ENCODE measurements around the gene EFCAB8.

The EFCAB8 gene

DNA sequence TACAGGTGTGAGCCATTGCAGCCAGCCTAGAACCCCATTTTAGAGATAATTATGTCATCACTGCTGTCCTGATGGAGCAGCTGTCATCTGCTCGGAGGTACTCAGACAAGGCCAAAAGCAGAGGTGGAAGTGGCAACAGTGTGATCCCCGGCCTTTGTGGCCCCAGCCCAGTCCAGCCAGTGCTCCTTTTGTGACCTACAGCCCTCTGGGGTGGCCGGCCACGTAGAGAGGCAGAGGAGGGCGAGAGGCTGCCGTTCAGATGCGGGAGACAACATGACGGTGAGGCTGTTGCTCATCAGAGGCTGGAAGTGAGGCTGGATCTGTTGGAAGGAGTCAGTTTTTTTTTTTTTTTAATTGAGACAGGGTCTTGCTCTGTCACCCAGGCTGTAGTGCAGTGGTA, 32.8 kb downstream of the EFCAB8 start:
- H3K9me3 ChIP-seq (ENCODE audit: control insufficient read depth, insufficient read depth, low read length): no peaks in the 10 kb centered on the region
- H3K79me2 ChIP-seq (ENCODE audit: control insufficient read depth, low read length): no peaks in the 10 kb centered on the region
- H3K36me3 ChIP-seq (ENCODE audit: control insufficient read depth, low read length): no peaks in the 10 kb centered on the region
- no peaks in the 10 kb centered on the region for H3K4me1 ChIP-seq (ENCODE audit: control insufficient read depth, low read length)
- no peaks in the 10 kb centered on the region for H4K20me1 ChIP-seq (ENCODE audit: control insufficient read depth, insufficient read depth, low read depth, low read length)
- H3F3A ChIP-seq (ENCODE audit: control insufficient read depth, insufficient read depth): no peaks in the 10 kb centered on the region
- no peaks in the 10 kb centered on the region for H3K27me3 ChIP-seq (ENCODE audit: control insufficient read depth, low read length)
- H3K4me2 ChIP-seq (ENCODE audit: low read length): no peak overlapping the region
- TF ChIP-seq, protein P1, sequence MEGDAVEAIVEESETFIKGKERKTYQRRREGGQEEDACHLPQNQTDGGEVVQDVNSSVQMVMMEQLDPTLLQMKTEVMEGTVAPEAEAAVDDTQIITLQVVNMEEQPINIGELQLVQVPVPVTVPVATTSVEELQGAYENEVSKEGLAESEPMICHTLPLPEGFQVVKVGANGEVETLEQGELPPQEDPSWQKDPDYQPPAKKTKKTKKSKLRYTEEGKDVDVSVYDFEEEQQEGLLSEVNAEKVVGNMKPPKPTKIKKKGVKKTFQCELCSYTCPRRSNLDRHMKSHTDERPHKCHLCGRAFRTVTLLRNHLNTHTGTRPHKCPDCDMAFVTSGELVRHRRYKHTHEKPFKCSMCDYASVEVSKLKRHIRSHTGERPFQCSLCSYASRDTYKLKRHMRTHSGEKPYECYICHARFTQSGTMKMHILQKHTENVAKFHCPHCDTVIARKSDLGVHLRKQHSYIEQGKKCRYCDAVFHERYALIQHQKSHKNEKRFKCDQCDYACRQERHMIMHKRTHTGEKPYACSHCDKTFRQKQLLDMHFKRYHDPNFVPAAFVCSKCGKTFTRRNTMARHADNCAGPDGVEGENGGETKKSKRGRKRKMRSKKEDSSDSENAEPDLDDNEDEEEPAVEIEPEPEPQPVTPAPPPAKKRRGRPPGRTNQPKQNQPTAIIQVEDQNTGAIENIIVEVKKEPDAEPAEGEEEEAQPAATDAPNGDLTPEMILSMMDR (IDR thresholded peaks at IDR 0.05; ENCODE audit: low read depth, low read length, poor library complexity, severe bottlenecking): no peak
- no peak for TF ChIP-seq EZH2phosphoT487 (IDR thresholded peaks at IDR 0.05; ENCODE audit: borderline replicate concordance, low read length)
- no peak overlapping the region for H3K27ac ChIP-seq (ENCODE audit: low read depth, low read length)
- no peaks in the 10 kb centered on the region for H3K9me2 ChIP-seq (replicated peaks; ENCODE audit: control insufficient read depth, low read length)
- H3K4me3 ChIP-seq (ENCODE audit: low read length): no peak overlapping the region

DNA sequence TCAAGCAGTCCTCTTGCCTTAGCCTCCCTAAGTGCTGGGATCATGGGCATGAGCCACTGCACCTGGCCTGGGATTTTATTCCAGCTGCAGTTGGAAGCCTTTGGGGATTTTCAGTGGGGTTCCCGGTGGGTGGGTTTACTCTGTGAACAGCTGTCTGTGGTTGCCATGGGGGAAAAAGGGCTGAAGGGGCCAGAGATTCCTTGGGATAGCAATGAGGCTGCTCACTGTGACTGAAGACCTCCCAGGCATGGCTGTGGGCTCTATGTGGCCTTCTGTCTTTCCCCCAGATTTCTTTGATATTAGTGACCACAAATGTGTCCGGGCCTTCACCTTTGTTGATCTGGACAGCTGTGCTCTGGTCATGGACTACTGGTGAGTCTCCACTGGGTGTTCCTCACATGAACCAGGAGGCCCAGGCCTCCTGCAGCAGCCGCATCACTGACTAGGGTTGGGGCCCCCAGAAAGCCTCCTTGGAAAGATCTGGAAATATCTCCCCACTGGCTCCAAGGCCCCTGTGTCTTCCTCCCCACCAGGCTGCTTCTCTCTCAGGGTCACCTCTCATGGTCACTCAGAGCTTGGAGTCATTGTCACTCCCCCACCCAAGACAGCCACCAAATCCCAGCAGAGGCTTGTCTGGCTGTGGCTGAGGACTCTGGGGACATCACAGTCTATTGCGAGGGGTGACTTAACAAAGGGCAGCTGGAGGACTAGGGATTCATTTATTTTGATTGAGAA, 33.4 kb downstream of the EFCAB8 start:
- H3K36me3 ChIP-seq (ENCODE audit: control insufficient read depth, low read length): no peaks in the 10 kb centered on the region
- no peaks in the 10 kb centered on the region for H3F3A ChIP-seq (ENCODE audit: control insufficient read depth, insufficient read depth)
- H3K4me2 ChIP-seq (ENCODE audit: low read length): no peak overlapping the region
- no peaks in the 10 kb centered on the region for H3K27me3 ChIP-seq (ENCODE audit: control insufficient read depth, low read length)
- no peaks in the 10 kb centered on the region for H3K9me2 ChIP-seq (replicated peaks; ENCODE audit: control insufficient read depth, low read length)
- TF ChIP-seq EZH2phosphoT487 (IDR thresholded peaks at IDR 0.05; ENCODE audit: borderline replicate concordance, low read length): no peak
- TF ChIP-seq, protein P1 (IDR thresholded peaks at IDR 0.05; ENCODE audit: low read depth, low read length, poor library complexity, severe bottlenecking): no peak
- no peaks in the 10 kb centered on the region for H3K9me3 ChIP-seq (ENCODE audit: control insufficient read depth, insufficient read depth, low read length)
- no peaks in the 10 kb centered on the region for H3K79me2 ChIP-seq (ENCODE audit: control insufficient read depth, low read length)
- no peaks in the 10 kb centered on the region for H4K20me1 ChIP-seq (ENCODE audit: control insufficient read depth, insufficient read depth, low read depth, low read length)
- H3K4me3 ChIP-seq (ENCODE audit: low read length): no peak overlapping the region
- no peaks in the 10 kb centered on the region for H3K4me1 ChIP-seq (ENCODE audit: control insufficient read depth, low read length)
- no peak overlapping the region for H3K27ac ChIP-seq (ENCODE audit: low read depth, low read length)

DNA sequence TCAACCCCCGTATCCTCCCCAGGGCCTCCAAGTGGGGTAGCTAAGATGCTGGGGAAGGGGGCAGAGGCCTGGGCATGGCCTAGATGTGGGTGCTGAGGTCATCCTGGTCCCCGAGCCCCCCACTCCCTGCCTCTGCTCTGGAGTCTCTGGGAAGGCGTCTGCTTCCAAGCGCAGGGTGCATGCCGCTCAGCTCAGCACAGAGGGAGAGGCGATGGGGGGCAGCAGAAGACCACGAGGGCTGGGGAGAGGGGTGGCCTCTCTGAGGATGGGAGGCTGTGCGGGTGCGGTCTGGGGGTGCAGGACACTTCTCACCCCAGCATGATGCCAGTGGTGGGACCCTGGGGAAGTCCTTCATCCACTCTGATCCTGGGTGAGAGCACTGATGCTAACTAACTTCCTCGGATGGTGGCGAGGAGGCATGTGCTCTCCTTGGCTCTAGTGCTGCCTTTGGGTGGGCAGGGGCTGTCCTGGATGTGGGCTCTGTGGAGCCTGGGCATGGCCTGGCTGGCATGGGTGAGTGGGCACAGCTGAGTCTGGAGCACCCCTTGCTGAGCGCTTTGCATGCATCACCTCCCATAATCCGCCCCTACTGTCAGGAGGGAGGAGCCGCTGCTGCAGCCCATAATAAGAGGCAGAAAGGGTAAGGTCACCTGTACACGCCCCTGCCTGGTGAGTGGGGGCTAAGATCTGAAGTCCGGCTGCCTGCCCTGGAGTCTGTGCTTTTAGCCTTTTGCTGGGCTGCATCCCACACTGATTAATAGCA, 34.7 kb downstream of the EFCAB8 start:
- no peaks in the 10 kb centered on the region for H4K20me1 ChIP-seq (ENCODE audit: control insufficient read depth, insufficient read depth, low read depth, low read length)
- TF ChIP-seq EZH2phosphoT487 (IDR thresholded peaks at IDR 0.05; ENCODE audit: borderline replicate concordance, low read length): no peak
- TF ChIP-seq, protein P1 (IDR thresholded peaks at IDR 0.05; ENCODE audit: low read depth, low read length, poor library complexity, severe bottlenecking): no peak
- no peaks in the 10 kb centered on the region for H3F3A ChIP-seq (ENCODE audit: control insufficient read depth, insufficient read depth)
- H3K9me2 ChIP-seq (replicated peaks; ENCODE audit: control insufficient read depth, low read length): no peaks in the 10 kb centered on the region
- H3K36me3 ChIP-seq (ENCODE audit: control insufficient read depth, low read length): no peaks in the 10 kb centered on the region
- H3K27ac ChIP-seq (ENCODE audit: low read depth, low read length): no peak overlapping the region
- H3K9me3 ChIP-seq (ENCODE audit: control insufficient read depth, insufficient read depth, low read length): no peaks in the 10 kb centered on the region
- no peaks in the 10 kb centered on the region for H3K27me3 ChIP-seq (ENCODE audit: control insufficient read depth, low read length)
- no peak overlapping the region for H3K4me3 ChIP-seq (ENCODE audit: low read length)
- H3K4me1 ChIP-seq (ENCODE audit: control insufficient read depth, low read length): no peaks in the 10 kb centered on the region
- no peaks in the 10 kb centered on the region for H3K79me2 ChIP-seq (ENCODE audit: control insufficient read depth, low read length)
- no peak overlapping the region for H3K4me2 ChIP-seq (ENCODE audit: low read length)
